NCI-H1048 (cell line): ENCODE data around the gene NANOGP8.
"Not testable (repeated sequence)": the region's sequence is repeated elsewhere in the genome, so short reads cannot be mapped to it uniquely, and the experiment has no call there.

ENCODE experiments used
- DNase-seq: peaks from one replicate; lab custom pipeline; 2025; lab: John Stamatoyannopoulos, UW

NANOGP8 gene, protein sequence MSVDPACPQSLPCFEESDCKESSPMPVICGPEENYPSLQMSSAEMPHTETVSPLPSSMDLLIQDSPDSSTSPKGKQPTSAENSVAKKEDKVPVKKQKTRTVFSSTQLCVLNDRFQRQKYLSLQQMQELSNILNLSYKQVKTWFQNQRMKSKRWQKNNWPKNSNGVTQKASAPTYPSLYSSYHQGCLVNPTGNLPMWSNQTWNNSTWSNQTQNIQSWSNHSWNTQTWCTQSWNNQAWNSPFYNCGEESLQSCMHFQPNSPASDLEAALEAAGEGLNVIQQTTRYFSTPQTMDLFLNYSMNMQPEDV

GRCh38 chr15:35085176-35085919 lies at the start of gene NANOGP8:
Gene NANOGP8 (minus strand): TSS chr15:35085295. CDS start chr15:35085110, 185 bp downstream.
- DNase-seq = not testable (repeated sequence)

GRCh38 chr15:35134299-35134698 lies 49.2 kb upstream of the NANOGP8 start:
- no peak for DNase-seq

- DNase-seq = no peak
These were observed 45.1 kb upstream of the NANOGP8 start for GRCh38 chr15:35130245-35130644.

- DNase-seq = no peak
These were observed 44.3 kb upstream of the NANOGP8 start for GRCh38 chr15:35129361-35129760.

DNA sequence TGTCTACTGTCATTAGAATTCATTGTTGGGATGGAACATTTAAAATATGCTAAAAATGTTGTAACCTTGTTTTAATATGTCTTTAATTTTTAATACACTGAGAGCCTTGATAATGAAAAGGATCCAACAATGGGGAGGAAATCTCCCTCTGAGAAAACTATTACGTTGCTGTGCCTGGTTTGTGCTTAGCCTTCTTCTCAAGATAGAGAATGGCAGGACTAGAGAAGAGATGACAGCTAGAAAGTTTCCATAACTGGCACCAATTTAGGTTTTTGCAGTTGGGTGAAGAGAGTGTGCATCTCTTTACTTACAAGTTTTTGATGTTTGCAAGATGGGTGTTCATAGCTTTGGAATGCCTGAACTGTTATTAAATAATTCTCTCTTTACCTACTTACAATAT lies 42.6 kb upstream of the NANOGP8 start:
- DNase-seq = no peak

DNA sequence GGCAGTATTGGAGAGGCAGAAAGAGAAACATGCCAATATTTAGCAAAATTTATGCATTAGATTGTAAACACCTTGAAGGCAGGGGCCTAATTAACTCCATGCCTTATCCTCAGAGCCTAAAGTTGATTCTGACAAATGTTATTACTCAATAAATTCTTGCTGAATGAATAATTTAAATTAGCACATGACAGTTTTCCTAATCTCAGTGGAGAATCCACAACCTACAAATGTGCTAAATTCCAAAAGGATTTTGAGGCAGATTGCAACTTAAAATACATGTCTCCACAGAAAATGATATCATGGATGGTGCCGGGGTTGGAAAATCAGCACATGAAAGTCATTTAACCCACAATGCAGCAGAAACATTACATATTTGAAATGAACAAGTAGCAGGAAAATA lies 41.1 kb upstream of the NANOGP8 start:
- no peak for DNase-seq

GRCh38 chr15:35123743-35124142 lies 38.6 kb upstream of the NANOGP8 start:
- DNase-seq = no peak

DNA sequence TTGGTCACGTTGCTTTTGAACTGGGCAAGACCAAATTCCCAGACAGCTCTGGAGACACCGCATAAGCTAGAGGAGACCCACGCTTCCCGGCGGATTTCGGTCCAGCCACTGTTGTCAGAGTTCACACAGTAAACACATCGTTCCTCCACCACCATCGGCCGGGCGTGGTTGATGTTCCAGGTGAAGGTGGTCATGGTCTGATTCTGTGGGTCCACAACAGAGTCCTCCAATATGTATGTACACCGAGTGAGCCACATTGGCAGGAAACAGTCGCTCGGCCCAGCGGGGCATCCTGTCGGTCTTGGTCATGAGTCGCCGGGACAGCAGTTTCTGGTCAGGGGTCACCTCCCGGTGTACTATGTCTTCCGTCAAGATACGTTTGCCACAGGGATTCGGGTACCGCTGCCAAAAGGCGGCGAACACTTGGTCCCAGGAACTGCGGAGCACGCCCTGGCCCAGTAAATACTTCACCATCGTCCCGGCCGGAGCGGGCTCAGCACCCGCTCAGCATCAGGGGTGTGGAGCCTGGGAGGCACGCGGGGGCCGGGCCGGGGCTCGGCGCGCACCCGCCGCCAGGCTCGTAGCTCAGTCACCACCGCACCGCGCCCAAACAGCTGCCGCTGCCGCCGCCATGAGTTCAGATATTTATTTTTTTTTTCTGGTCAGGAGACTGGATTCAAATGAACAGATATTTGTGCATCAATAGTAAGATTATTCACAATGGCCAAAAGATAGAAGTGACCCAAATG lies 36.7 kb upstream of the NANOGP8 start:
- DNase-seq = no peak

- DNase-seq = no peak
These were observed 35.1 kb upstream of the NANOGP8 start for GRCh38 chr15:35120173-35120572.

DNA sequence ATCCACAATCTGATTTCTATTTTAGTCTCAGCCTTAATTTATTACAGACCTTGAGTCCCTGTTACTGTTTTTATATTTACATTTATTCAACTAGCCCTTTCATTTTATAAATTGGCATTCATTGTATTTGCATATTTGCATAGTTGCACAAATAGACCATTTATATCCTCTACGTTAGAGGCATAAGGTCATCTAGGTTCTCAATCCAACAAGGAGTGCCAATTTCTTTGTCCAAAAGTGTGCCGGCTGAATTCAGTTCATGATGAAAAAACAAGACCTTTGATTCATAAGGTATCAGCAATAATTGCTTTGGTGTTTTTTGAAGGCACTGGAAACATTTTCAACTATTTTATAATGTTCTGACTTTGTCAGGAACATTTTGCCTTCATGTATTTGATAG lies 33.9 kb upstream of the NANOGP8 start:
- DNase-seq = no peak

- DNase-seq = no peak
These were observed 32.6 kb upstream of the NANOGP8 start for GRCh38 chr15:35117543-35118265.

DNA sequence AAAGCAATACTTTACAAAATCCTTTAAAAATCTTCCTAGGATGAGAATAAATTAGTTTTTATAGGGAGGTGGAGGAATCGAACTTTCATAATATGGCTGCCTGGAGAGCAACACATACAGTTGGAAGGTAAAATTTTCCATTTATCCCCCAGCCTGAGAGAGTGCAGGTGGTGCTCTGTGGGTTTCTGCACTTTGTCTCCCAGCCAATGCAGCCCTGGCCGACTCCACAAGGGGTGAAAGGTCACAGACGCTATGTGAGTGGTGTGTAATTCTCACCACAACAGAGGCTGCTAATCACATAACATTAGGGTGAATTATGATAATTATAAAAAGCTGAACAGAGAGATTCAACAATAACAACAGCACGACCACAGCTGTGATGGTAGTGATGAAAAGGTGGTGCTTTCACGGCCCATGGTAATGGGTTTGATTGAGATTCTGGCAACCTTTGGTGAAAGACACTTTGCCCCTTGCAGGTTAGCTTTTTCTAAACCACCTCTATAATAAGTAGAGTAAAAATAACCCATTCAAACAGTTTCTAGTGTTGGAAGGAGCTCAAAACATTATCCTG lies 30.1 kb upstream of the NANOGP8 start:
- DNase-seq = no peak

GRCh38 chr15:35112346-35112745 lies 27.3 kb upstream of the NANOGP8 start:
- no peak for DNase-seq

DNA sequence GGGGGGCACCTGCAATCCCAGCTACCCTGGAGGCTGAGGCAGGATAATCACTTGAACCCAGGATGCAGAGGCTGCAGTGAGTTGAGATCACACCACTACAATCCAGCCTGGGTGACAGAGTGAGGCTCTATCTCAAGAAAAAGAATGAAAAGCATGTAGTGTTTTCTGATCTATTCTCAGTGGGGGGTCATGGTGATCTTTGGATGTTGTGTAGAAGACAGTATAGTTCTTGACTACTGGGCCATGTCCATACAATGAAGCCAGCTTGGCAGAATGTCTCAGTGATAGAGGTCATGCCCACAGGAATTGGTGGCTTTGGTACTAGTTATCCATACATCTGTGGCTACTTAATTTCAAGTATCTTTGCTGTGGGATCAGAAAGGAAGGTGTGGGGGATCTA lies 26.8 kb upstream of the NANOGP8 start:
- DNase-seq = no peak

DNA sequence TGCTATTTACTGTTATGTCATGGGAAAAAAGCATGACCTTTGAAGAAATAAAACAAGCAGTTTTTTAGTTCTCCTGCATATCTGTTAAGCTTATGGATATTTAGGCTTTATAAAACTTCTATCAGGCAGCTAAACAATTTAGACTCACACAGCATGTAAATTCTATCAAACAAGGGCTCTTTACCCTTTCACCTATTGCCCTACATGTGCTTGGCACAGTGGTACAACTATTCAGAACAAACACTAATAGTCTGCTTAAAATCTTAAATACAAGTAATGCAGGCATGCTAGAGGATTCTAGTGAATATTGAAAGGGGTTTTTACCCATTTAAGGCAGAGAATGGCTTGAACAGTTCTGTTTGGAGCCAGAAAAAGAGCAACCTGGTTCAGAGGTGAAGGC lies 23.4 kb upstream of the NANOGP8 start:
- no peak for DNase-seq

DNA sequence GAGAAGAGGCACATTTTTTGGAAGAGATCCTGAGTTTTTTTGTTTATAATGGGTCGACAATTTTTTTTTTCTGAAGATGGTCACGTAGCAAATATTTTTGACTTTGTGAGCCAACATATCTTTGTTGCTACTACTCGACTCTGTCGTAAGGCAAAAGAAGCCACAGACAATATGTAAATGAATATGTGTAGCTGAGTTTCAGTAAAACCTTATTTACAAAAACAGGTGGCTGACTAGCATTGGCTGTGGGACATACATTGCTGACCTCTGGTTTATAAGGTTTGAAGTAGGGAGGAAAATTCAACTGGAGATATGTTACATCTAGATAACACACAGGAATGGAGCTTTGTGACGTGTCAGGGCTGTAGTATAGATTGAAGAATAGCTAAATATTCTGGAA lies 22.5 kb upstream of the NANOGP8 start:
- no peak for DNase-seq

DNA sequence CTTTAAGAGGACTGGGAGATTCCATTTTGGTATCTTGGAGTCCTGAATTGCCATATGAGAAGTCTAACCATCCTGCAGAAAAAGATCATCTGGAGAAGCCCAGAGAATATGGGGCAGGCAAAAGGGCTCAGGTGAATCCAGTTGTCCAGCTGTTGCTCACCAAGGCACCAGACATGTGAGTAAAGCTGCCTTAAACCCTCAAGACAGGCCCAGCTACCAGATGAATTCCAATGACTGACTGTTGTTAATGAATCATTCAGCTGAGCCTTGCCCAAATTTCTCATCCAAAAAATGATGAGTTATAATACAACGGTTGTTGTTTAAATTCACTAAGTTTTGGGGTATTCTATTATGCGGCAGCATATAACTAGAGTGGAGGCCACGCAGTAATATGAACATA lies 22.0 kb upstream of the NANOGP8 start:
- DNase-seq = no peak

DNA sequence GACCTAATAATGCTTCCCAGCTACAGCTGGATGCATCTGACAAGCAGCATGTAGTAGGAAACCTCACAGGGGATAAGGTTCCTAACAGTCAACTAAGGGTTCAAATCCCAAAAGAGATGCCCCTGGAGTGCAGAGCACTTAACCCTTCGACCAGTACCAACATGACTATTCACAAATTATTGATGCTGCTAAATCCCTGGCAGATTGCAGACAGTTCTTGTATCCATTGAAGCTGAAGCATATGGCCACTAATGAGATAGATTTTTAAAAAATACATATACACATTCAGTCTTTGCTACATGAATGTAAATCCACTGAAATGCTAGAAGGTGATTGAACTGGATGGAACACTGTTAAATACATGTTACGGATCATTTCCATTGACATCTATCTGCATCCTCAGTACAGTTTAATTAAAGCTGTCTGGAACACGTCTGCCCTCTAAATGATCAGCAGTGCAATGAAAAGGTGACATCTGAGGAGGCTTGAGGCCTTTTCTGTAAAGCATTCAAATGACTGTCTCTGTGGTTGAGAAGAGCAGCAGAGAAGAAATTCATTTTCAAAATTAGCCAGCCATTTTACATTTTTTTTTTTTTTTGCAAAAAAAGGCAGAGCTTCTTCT lies 19.5 kb upstream of the NANOGP8 start:
- DNase-seq = no peak

- no peak for DNase-seq
These were observed 17.1 kb upstream of the NANOGP8 start for GRCh38 chr15:35102186-35102585.

- no peak for DNase-seq
These were observed 16.2 kb upstream of the NANOGP8 start for GRCh38 chr15:35101335-35101734.

- DNase-seq = no peak
These were observed 13.6 kb upstream of the NANOGP8 start for GRCh38 chr15:35098737-35099136.
